Measurements from ENCODE around the gene PSIP1. TPM values are rescaled to one million over a fixed set of nuclear protein-coding genes. Genes with fewer than 3 reads are reported as not detected.

PSIP1 gene
- total and polyA plus RNA-seq, 7 donors: 10.9 to 89.1 (median 65.7) TPM

GRCh38 chr9:15417626-15418025 is 93.1 kb downstream of the PSIP1 start:
- Histone ChIP-seq H3K27ac (no peak overlapping the region), H3K4me1 (peaks cover 0 to 6% (median 2%) of the 10 kb centered on the region in 4 donors), H3K4me3 (no peak overlapping the region), H3K9me3 (no peaks in the 10 kb centered on the region), H3K27me3 (no peaks in the 10 kb centered on the region), H3K36me3 (no peaks in the 10 kb centered on the region)
- WGBS, 2 donors: 88 to 89% methylated on average over 6 of the region's 6 CpGs
- DNase-seq: no peak
- intact Hi-C loops (cut with DNase I): no loop called here
- no peak for TF ChIP-seq EP300 (IDR thresholded peaks at IDR 0.05)
- TF ChIP-seq POLR2A (IDR thresholded peaks at IDR 0.05): no peak
- no peak for TF ChIP-seq POLR2AphosphoS5 (IDR thresholded peaks at IDR 0.05)
- TF ChIP-seq, protein P1, sequence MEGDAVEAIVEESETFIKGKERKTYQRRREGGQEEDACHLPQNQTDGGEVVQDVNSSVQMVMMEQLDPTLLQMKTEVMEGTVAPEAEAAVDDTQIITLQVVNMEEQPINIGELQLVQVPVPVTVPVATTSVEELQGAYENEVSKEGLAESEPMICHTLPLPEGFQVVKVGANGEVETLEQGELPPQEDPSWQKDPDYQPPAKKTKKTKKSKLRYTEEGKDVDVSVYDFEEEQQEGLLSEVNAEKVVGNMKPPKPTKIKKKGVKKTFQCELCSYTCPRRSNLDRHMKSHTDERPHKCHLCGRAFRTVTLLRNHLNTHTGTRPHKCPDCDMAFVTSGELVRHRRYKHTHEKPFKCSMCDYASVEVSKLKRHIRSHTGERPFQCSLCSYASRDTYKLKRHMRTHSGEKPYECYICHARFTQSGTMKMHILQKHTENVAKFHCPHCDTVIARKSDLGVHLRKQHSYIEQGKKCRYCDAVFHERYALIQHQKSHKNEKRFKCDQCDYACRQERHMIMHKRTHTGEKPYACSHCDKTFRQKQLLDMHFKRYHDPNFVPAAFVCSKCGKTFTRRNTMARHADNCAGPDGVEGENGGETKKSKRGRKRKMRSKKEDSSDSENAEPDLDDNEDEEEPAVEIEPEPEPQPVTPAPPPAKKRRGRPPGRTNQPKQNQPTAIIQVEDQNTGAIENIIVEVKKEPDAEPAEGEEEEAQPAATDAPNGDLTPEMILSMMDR (IDR thresholded peaks at IDR 0.05): no peak

DNA sequence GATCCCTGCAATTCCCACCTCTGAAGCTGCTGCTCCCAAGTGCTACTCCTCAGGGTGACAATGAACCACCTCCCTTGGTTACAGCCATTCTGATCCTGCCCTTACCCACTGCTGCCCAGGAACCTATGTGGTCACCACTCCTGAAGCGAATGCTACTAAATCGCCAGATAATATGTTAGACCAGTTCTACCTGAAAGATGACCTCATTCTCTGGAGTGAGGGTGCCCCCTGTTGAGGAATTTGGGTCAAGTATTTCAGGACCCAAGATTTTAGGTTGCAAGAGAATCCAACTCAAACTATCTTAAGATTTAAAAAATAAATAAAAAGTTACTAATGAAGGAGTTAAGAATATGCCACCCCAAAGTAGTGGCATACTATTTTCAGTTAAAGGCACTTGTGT is 93.9 kb downstream of the PSIP1 start:
- Histone ChIP-seq H3K27ac (no peak overlapping the region), H3K36me3 (no peaks in the 10 kb centered on the region), H3K4me1 (peaks cover 0 to 2% (median under 1%) of the 10 kb centered on the region in 4 donors), H3K4me3 (no peak overlapping the region), H3K27me3 (no peaks in the 10 kb centered on the region), H3K9me3 (no peaks in the 10 kb centered on the region)
- WGBS, 2 donors: 25 to 68% methylated on average over 2 of the region's 2 CpGs
- intact Hi-C loops (cut with DNase I): no loop called here
- TF ChIP-seq, protein P1 (IDR thresholded peaks at IDR 0.05): peak in 3 of 4 experiments; percentile 10 to 38 (median 19)
- TF ChIP-seq POLR2AphosphoS5 (IDR thresholded peaks at IDR 0.05): no peak
- DNase-seq: no peak

Small RNAs within 50 kb of the gene (small RNA-seq; reads per million reads assigned to genes)
- gene AL513423.1: 0 reads per million in 3 donors
- gene RN7SL98P: 0 reads per million in 3 donors
- 0 reads per million in 3 donors for gene RNU6-246P
- gene RNU6-319P: 0 reads per million in 3 donors

Other genes starting within 250 kb of the PSIP1 start
- 10 to 100 TPM in 3 of 4 donors, 1 to 10 TPM in 1; 9.1 to 15.8 (median 13.8) TPM for gene TTC39B, start 203.8 kb downstream of the PSIP1 start, total RNA-seq
- gene TTC39B, start 203.8 kb downstream of the PSIP1 start, polyA plus RNA-seq: 1 to 10 TPM; 4.2 to 8.9 (median 7.4) TPM
- 10 to 100 TPM; 28.4 to 41.5 (median 32.5) TPM for gene SNAPC3, start 88.1 kb downstream of the PSIP1 start, total RNA-seq
- gene SNAPC3, start 88.1 kb downstream of the PSIP1 start, polyA plus RNA-seq: 10 to 100 TPM; 16.2 to 21.7 (median 21.2) TPM
- 1 to 10 TPM; 2.9 to 6.1 (median 3.1) TPM for gene CCDC171, start 42.1 kb upstream of the PSIP1 start, total RNA-seq
- gene CCDC171, start 42.1 kb upstream of the PSIP1 start, polyA plus RNA-seq: 1 to 10 TPM in 1 of 3 donors, under 1 TPM in 2; 0.46 to 1.4 (median 0.60) TPM